NOMO-1 (cell line): ENCODE results near the gene DOK7.
"Not testable (repeated sequence)": the region's sequence is repeated elsewhere in the genome, so short reads cannot be mapped to it uniquely, and the experiment has no call there.

Experiments
- DNase-seq, 2 experiments: peaks; one replicate each; lab custom pipeline; 2025; ENCODE audit not compliant: unreplicated experiment in 2 of 2; lab: John Stamatoyannopoulos, UW

Gene DOK7

GRCh38 chr4:3530051-3530450, 66.9 kb downstream of the DOK7 start:
- no peak for DNase-seq

- peak in 1 of 2 experiments; percentile 10 for DNase-seq
Observed at GRCh38 chr4:3530663-3531254, 67.7 kb downstream of the DOK7 start.

- no peak for DNase-seq
Observed at GRCh38 chr4:3531318-3531878, 68.3 kb downstream of the DOK7 start.

GRCh38 chr4:3531879-3532750, 69.0 kb downstream of the DOK7 start, which contains the start of gene LRPAP1:
Gene LRPAP1 (minus strand): TSS chr4:3532422. CDS start chr4:3532412, 10 bp downstream.
- DNase-seq = peak; percentile 70 to 90

- DNase-seq = no peak
Observed at GRCh38 chr4:3532751-3533422, 69.8 kb downstream of the DOK7 start.

GRCh38 chr4:3533423-3533820, 70.3 kb downstream of the DOK7 start:
- DNase-seq = no peak

- DNase-seq = not testable (repeated sequence)
Observed at GRCh38 chr4:3535812-3536211, 72.7 kb downstream of the DOK7 start.

- DNase-seq = not testable (repeated sequence)
Observed at GRCh38 chr4:3538906-3539305, 75.8 kb downstream of the DOK7 start.

GRCh38 chr4:3543415-3543814, 80.3 kb downstream of the DOK7 start:
- not testable (repeated sequence) for DNase-seq
